Neural cell (in vitro differentiated cells): Measurements from ENCODE around the gene STRA6.

Experiments used
- CTCF ChIP-seq: fragments of 450-650 bp; IDR thresholded peaks from 2 replicates; pipeline ENCODE4 v1.5.1; 2014; ENCODE audit warnings: antibody characterized with exemption, mild to moderate bottlenecking, moderate library complexity; ENCODE audit not compliant: poor library complexity, severe bottlenecking
- EZH2 ChIP-seq: fragments of 200-600, 300-800 bp; shearing (Covaris generic), sonication (generic); IDR thresholded peaks from 2 replicates; pipeline ENCODE4 v1.6.1; 2014; ENCODE audit warnings: antibody characterized with exemption, low read length, borderline replicate concordance, mild to moderate bottlenecking; ENCODE audit not compliant: insufficient read depth, poor library complexity, severe bottlenecking
- MXI1 ChIP-seq: fragments of 450-650 bp; conservative IDR thresholded peaks from 2 replicates; pipeline ENCODE4 v1.6.1; 2014; ENCODE audit warnings: antibody characterized with exemption, mild to moderate bottlenecking; ENCODE audit not compliant: poor library complexity, severe bottlenecking

DNA sequence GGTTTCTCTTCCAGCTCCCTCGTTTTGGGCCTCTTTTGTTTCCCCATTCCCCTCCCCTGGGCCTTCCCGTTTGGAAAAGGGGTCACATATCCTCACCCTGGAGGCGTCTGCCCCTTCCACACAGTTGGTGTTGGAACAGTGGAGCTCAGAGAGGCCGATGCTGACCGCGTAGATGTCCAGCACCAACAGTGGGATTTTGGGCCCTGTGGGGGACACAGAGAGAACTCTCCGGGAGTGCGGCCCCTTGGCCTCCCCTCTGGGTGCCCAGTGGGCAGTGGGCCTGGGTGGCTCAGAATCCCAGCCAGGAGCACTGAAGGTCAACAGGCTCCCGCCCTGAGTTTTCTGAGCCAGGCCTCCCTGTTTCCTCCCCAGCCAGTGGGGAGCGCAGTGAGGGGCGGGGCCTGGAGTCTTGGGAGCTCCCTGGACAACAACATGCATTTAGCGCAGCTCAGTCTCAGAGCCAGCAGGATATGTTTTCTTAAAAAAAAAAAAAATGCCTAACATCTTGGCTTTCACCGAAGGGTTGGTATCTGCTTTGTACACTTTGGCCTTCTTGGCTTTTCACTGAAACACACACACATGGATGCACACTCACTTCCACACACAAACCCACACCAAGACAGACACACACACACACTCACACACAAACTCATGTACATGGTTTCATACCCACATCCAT is 29.7 kb downstream of the STRA6 start:
- TF ChIP-seq MXI1 (no peak), CTCF (no peak), EZH2 (no peak)
